Skeletal muscle tissue (tissue), 4 donors: ENCODE measurements around the gene KRTAP5-1. TPM values are rescaled to one million over a fixed set of nuclear protein-coding genes. Genes with fewer than 3 reads are reported as not detected.
"Not testable (repeated sequence)": the region's sequence is repeated elsewhere in the genome, so short reads cannot be mapped to it uniquely, and the experiment has no call there.

Experiments
- H3K27ac ChIP-seq: one replicate; pipeline ENCODE4 v1.7.0; 2013; ENCODE audit warnings: mild to moderate bottlenecking, low read depth, low read length, inconsistent platforms
- H3K27me3 ChIP-seq, 3 donors: one replicate each; pipeline ENCODE4 v1.7.0; 2013; ENCODE audit warnings: low read length in 3 of 3; ENCODE audit not compliant: control insufficient read depth in 3 of 3, insufficient read depth in 3 of 3
- H3K36me3 ChIP-seq, 3 donors: one replicate each; pipeline ENCODE4 v1.7.0; 2013; ENCODE audit warnings: low read length in 3 of 3; ENCODE audit not compliant: control insufficient read depth in 3 of 3, insufficient read depth in 3 of 3
- H3K4me1 ChIP-seq, 3 donors: one replicate each; pipeline ENCODE4 v1.7.0; 2013; ENCODE audit warnings: low read length in 3 of 3, mild to moderate bottlenecking in 3 of 3; ENCODE audit not compliant: control insufficient read depth in 3 of 3, insufficient read depth in 3 of 3
- H3K4me3 ChIP-seq, 3 donors: one replicate each; pipeline ENCODE4 v1.7.0; 2013; ENCODE audit warnings: low read length in 3 of 3
- H3K9ac ChIP-seq, 3 donors: one replicate each; pipeline ENCODE4 v1.7.0; 2013; ENCODE audit warnings: low read length in 3 of 3, mild to moderate bottlenecking in 3 of 3, moderate library complexity in 2 of 3, low read depth in 1 of 3
- H3K9me3 ChIP-seq, 3 donors: one replicate each; pipeline ENCODE4 v1.7.0; 2013; ENCODE audit warnings: low read length in 3 of 3; ENCODE audit not compliant: control insufficient read depth in 3 of 3
- total RNA-seq: library from RNA; depleted of rRNA; stranded (reverse); fragments of >200 nt; gene quantifications from one replicate; pipeline ENCODE4 v1.2.3, GENCODE V29; 2014
- donor health status: Osteomylitis.

The KRTAP5-1 gene
- total RNA-seq, 1 donor from 2014 or later: not detected

- no peaks in the 10 kb centered on the region for H3K9me3 ChIP-seq
- no peaks in the 10 kb centered on the region for H3K36me3 ChIP-seq
- no peak overlapping the region for H3K4me3 ChIP-seq
- peaks cover 11 to 28% (median 16%) of the 10 kb centered on the region in 3 donors for H3K27me3 ChIP-seq
- no peak overlapping the region for H3K27ac ChIP-seq
- H3K9ac ChIP-seq: no peak overlapping the region
- peaks cover 0 to 4% (median 0%) of the 10 kb centered on the region in 3 donors for H3K4me1 ChIP-seq
These were observed 39.5 kb upstream of the KRTAP5-1 start for GRCh38 chr11:1624621-1625020.

GRCh38 chr11:1623716-1624115 is 38.6 kb upstream of the KRTAP5-1 start:
- no peaks in the 10 kb centered on the region for H3K4me1 ChIP-seq
- no peak overlapping the region for H3K4me3 ChIP-seq
- no peak overlapping the region for H3K9ac ChIP-seq
- peaks cover 4 to 24% (median 16%) of the 10 kb centered on the region in 3 donors for H3K27me3 ChIP-seq
- no peaks in the 10 kb centered on the region for H3K36me3 ChIP-seq
- no peaks in the 10 kb centered on the region for H3K9me3 ChIP-seq
- H3K27ac ChIP-seq: no peak overlapping the region

GRCh38 chr11:1622086-1622485 is 37.0 kb upstream of the KRTAP5-1 start, which contains the start of gene KRTAP5-4:
Gene KRTAP5-4 (minus strand): TSS chr11:1622138. CDS start chr11:1622093, 45 bp downstream.
- Histone ChIP-seq H3K4me1 (no peaks in the 10 kb centered on the region), H3K36me3 (no peaks in the 10 kb centered on the region), H3K27me3 (peaks cover 5 to 21% (median 9%) of the 10 kb centered on the region in 3 donors), H3K9me3 (no peaks in the 10 kb centered on the region), H3K9ac (no peak within 1 kb of the TSS), H3K27ac (no peak within 1 kb of the TSS), H3K4me3 (no peak within 1 kb of the TSS)

GRCh38 chr11:1619449-1619848 is 34.4 kb upstream of the KRTAP5-1 start:
- Histone ChIP-seq H3K4me3 (no peak overlapping the region), H3K27me3 (peaks cover 8 to 23% (median 17%) of the 10 kb centered on the region in 3 donors), H3K9me3 (no peaks in the 10 kb centered on the region), H3K36me3 (no peaks in the 10 kb centered on the region), H3K4me1 (no peaks in the 10 kb centered on the region), H3K27ac (no peak overlapping the region), H3K9ac (no peak overlapping the region)

GRCh38 chr11:1618231-1618630 is 33.1 kb upstream of the KRTAP5-1 start:
- Histone ChIP-seq H3K36me3 (no peaks in the 10 kb centered on the region), H3K9ac (no peak overlapping the region), H3K4me1 (no peaks in the 10 kb centered on the region), H3K27me3 (peaks cover 10 to 23% (median 17%) of the 10 kb centered on the region in 3 donors), H3K4me3 (no peak overlapping the region), H3K27ac (no peak overlapping the region), H3K9me3 (no peaks in the 10 kb centered on the region)

- H3K27ac ChIP-seq: no peak within 1 kb of the TSS
- peaks cover 15 to 38% (median 22%) of the 10 kb centered on the region in 3 donors for H3K27me3 ChIP-seq
- H3K9me3 ChIP-seq: no peaks in the 10 kb centered on the region
These were observed 23.3 kb upstream of the KRTAP5-1 start, which contains the start of gene KRTAP5-3 for GRCh38 chr11:1608363-1608762. Gene KRTAP5-3 (minus strand): TSS chr11:1608463. CDS start chr11:1608385, 78 bp downstream.

GRCh38 chr11:1607901-1608300 is 22.8 kb upstream of the KRTAP5-1 start:
- H3K9ac ChIP-seq, H3K36me3 ChIP-seq, H3K4me3 ChIP-seq, H3K9me3 ChIP-seq, H3K27ac ChIP-seq, H3K4me1 ChIP-seq: not testable (repeated sequence)
- peaks cover 15 to 43% (median 24%) of the 10 kb centered on the region in 3 donors for H3K27me3 ChIP-seq

More at GRCh38 chr11:1608363-1608762, 23.3 kb upstream of the KRTAP5-1 start, which contains the start of gene KRTAP5-3:
- Histone ChIP-seq H3K4me1 (no peaks in the 10 kb centered on the region), H3K36me3 (no peaks in the 10 kb centered on the region), H3K4me3 (no peak within 1 kb of the TSS), H3K9ac (no peak within 1 kb of the TSS)

GRCh38 chr11:1607156-1607845 is 22.2 kb upstream of the KRTAP5-1 start:
- H3K9me3 ChIP-seq, H3K36me3 ChIP-seq, H3K4me1 ChIP-seq, H3K4me3 ChIP-seq, H3K9ac ChIP-seq, H3K27ac ChIP-seq: not testable (repeated sequence)
- H3K27me3 ChIP-seq: peaks cover 17 to 42% (median 24%) of the 10 kb centered on the region in 3 donors

- H3K27me3 ChIP-seq: peaks cover 21 to 39% (median 24%) of the 10 kb centered on the region in 3 donors
- not testable (repeated sequence) for H3K27ac ChIP-seq, H3K9me3 ChIP-seq
These were observed 20.8 kb upstream of the KRTAP5-1 start for GRCh38 chr11:1605923-1606322.

GRCh38 chr11:1604711-1605110 is 19.6 kb upstream of the KRTAP5-1 start:
- no peaks in the 10 kb centered on the region for H3K4me1 ChIP-seq
- peaks cover 21 to 39% (median 24%) of the 10 kb centered on the region in 3 donors for H3K27me3 ChIP-seq

More at GRCh38 chr11:1605923-1606322, 20.8 kb upstream of the KRTAP5-1 start:
- H3K36me3 ChIP-seq, H3K4me1 ChIP-seq, H3K9ac ChIP-seq, H3K4me3 ChIP-seq: not testable (repeated sequence)

More at GRCh38 chr11:1604711-1605110, 19.6 kb upstream of the KRTAP5-1 start:
- Histone ChIP-seq H3K4me3 (no peak overlapping the region), H3K9me3 (no peaks in the 10 kb centered on the region), H3K36me3 (no peaks in the 10 kb centered on the region), H3K27ac (no peak overlapping the region), H3K9ac (no peak overlapping the region)
